HG03432 (cell line): Measurements from ENCODE around the gene AGBL4.
"Not testable (repeated sequence)": the region's sequence is repeated elsewhere in the genome, so short reads cannot be mapped to it uniquely, and the experiment has no call there.

Source experiments
- ATAC-seq: cut with Tn5 transposase; IDR thresholded peaks from one replicate; pipeline ENCODE4 v1.9.1; 2021; ENCODE audit warnings: mild to moderate bottlenecking, moderate library complexity; ENCODE audit not compliant: unreplicated experiment

AGBL4 gene

DNA sequence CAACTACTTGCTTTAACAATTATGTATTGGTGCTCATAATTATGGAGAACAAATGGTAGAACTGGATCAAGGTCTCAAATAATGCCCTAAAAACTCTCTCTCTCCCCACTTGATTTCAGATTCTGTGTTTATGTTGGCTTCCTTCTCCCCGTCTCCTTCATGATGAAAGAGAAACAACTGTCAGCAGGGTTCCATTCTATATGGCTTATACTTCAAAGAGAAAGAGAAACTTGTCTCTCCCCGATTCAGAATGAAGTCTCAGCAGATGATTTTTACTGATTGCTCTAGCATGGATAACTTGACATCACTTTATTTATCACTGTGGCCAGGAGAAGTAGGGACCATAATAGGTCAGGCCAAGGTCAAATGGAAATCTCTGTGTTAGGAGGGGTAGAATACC, 575.6 kb downstream of the AGBL4 start:
- no peak for ATAC-seq

DNA sequence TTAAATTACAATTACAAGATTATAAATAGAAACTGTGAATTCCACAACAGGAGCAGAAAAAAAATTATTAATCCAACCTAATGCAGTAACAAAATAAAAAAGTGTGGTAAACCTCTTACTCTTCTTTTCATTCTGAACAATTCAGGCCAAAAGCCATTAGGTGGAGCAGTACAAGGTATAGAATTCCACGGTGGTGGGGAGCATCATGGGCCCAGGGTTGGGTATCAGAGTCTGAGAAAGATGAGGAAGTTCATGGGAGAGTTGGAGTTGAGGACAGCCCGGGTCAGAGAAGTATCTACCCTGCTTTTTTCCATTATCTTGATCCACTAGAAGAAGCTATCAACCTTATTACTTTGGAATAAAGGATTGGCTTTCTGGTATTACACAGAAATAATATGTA, 586.9 kb downstream of the AGBL4 start:
- ATAC-seq = no peak

DNA sequence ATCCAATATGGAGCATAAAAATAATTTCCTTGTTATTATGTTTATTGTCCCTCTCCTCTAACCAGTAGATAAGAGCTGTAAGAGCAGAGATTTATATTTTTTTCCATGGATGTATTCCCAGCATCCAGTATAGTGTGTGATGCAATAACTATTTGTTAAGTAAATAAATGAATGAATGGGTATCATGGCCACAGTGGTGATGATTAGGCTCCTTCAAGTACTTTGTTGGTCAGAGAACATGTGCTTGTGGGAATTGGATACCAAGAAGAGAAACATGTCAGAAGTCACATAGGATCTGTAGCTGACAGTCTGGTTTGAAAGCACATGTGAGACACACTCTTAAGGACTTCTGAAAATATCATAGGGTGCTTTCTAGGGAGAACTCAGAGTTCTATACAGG, 588.5 kb downstream of the AGBL4 start:
- no peak for ATAC-seq

DNA sequence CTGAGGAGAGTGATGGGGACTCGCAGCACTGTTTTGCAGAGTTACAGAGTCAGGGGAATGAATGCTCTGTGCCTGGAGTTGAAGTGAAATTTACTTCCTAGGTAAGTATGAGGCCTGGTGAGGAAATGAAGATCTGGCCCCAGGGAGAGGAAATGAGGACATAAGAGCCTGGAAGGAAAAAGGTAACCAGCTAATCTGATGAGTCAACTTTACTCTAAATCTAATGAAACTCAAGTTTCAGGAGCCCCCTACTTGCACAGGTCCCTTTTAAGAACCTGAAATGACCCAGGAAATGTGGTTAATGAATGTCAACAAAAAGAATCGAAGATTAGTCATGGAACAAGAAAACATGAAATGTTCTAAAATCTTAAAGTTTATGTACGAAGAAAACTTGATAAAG, 599.0 kb downstream of the AGBL4 start:
- ATAC-seq = no peak

DNA sequence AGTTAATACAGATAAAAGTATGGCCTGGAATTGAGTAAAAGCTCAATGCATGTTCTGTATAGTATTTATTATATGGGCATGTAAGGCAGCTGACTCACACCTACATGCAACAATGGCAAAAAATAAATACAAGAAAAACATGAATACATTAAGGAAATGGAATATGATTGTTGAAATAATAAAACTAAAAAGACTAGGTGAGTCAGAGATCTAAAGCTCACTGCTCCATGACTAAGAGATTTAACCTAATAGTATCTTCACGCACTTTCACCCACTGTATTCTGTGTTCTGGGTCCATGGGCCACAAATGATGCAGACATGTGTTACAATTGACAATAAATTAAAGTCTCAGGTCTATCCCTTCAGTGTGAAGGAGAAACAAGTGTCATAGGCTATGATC, 607.0 kb downstream of the AGBL4 start:
- no peak for ATAC-seq

DNA sequence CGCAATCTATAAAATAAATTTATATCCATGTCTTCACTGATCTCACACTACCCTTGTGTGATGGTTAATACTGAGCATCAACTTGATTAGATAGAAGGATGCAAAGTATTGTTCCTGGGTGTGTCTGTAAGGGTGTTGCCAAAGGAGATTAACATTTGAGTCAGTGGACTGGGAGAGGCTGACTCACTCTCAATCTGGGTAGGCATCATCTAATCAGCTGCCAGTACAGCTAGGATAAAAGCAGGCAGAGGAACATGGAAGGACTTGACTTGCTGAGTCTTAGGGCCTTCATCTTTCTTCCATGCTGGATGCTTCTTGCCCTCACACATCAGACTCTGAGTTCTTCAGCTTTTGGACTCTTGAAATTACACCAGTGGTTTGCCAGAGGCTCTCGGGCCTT, 615.4 kb downstream of the AGBL4 start:
- ATAC-seq = no peak

DNA sequence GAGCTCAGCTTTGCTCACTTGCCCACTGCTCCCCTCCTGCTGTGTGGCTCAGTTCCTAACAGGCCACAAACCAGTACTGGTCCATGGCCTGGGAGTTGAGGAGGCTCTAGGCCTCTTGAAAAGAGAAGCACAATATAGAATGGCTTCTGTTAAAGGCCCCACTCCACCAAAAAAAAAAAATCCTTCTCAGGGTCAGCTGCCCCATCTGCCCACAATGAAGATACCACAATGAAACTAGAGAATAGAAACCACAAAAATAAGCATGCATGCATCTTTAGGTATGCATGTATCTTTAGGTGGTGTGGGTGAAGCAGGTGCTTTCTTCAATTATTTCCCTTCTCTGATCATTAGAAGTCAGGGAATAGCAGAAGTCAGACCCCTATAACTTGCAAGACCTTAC, 626.7 kb downstream of the AGBL4 start:
- ATAC-seq = no peak

DNA sequence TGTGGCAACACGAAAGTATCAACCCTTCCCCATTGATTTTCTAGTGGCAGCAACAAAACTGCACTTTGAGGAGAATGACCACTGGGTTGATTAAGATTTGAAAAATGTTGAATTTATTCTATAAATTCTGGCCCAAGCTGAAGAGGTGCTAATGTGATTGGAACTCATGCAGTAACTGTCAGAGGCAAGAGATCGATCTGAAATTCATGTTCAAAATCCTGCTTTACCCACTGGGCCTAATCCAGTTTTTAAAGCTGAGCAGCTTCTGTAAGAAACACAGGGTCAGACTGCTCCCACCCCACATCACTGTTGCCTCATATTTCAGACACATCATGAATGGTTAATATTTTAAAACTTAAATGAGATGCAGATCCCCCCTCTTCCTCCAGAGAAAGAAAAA, 629.6 kb downstream of the AGBL4 start:
- no peak for ATAC-seq

DNA sequence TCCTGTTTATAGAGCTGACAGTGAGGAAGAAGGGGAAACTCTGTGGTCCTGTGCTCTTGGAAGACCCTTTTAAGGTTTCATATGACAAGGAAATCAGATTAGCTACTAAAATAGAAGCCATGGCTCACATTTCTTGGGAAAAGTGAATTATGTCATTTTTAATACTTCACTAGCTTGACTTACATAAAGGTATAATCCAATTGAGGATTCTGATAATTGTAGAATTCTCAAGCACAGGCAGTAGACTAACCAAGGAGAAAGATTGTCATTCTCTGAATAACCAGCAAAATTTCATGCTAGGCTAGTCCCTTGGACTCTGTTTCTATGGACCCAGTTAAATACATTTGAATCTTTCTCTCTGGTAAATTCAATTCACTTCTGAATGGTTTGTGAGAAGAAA, 634.1 kb downstream of the AGBL4 start:
- ATAC-seq = no peak

DNA sequence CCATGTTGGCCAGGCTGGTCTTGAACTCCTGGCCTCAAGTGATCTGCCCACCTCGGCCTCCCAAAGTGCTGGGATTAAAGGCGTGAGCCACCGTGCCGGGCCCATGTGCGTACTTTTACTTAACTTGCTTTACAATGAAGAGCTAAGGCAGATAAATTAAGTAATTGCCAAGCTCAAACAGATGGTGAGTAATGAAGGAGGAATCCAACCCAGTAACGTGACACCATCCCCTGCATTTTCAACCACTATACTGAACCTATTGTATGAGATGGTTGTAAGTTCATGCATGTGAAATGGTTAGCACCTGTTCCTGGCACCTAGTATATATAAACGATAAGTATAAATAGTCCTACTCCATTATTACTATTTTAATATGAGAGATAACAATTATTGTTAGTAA, 659.1 kb downstream of the AGBL4 start:
- no peak for ATAC-seq

DNA sequence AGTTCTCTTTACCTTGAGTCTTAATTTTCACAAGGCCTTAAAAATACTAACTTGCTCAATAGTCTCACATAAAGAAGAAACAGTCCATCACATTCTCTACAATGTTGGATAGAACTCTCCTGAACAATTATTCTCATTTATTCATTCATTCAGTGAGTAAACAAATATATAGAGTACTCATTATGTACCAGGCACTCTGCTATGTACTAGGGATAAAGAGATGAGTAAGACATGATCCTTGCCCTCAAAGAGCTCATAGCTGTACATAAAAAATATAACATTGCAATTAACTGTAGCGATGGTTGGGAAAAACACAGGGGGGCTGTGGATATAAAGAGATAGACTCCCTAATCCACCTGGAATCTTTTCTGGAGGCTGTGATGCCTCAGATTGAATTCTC, 660.1 kb downstream of the AGBL4 start:
- ATAC-seq = no peak

DNA sequence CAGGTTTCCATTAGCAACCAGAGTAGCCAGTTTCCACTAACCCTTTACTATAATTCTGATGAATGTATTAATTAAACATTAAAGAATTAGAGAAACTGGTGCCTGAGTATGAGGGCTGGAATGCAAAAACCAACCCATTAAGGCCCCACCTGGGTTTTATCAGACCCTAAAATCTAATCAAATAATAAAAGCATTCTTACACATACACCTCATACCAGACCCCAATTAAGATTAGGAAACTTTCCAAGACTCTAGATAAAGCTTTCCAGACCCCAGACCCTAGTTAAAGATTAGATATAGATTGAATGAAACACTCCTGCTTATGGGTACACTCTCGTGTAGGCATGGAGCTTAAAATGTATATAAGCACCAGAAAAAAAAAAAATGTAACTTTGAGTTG, 665.7 kb downstream of the AGBL4 start:
- no peak for ATAC-seq

DNA sequence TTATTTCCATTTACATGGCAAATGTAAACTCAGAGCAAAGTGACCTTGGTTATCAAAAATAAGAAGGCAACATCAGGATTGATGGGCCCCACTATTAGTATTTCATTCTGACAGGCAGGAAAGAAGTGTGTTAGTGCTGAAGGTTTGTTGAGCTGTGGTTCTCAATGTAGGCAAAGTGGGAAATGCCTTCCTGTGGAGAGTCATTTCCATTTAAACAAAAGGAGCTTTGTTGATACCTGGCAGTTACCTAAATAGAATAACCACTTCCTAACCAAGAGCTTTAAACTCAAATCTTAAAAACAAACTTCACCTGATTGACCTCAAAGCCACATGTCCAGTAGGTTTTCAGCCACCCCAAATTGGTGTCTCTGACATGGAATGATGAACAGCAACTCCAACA, 667.2 kb downstream of the AGBL4 start:
- ATAC-seq = no peak

DNA sequence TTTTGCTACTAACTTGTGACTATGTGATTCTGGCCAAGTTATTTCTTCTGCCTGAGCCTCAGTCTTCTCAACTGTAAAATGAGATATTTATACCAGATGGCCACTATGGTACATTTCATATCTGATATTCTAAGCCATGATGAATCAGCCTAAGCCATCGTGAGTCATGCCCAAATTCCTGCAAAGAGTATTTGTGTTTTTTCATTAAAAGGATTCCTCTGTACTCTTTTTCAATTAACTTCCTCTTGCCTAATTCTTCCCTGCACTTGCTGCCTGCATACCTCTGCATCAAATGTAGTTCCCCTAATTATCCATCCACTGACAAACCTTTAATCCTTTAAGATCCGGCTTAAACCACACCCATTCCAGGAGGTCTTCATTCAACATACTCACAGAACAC, 672.0 kb downstream of the AGBL4 start:
- no peak for ATAC-seq

DNA sequence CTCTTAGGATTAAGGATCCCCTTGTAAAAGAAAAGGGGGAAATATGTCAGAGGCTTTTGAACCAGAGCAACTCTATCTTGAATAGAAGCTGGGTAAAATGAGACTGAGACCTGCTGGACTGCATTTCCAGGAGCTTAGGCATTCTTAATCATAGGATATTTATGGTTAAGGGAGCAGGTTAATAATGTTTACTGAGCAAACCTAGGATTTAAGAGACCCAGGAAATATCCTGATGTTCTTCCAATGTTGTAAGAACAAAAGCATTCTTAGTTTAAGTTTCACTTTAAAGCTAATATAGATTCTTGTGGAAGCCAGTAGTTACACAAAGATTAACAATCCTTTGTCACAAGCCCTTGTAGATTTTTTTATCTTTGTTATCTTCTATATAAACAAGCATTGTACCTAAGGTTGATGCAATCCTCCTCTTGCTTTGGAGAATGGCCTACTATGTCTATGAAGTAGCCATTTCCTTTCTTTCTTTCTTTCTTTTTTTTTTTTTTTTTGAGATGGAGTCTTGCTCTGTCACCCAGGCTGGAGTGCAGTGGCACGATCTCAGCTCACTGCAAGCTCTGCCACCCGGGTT, 676.9 kb downstream of the AGBL4 start:
- ATAC-seq = no peak

DNA sequence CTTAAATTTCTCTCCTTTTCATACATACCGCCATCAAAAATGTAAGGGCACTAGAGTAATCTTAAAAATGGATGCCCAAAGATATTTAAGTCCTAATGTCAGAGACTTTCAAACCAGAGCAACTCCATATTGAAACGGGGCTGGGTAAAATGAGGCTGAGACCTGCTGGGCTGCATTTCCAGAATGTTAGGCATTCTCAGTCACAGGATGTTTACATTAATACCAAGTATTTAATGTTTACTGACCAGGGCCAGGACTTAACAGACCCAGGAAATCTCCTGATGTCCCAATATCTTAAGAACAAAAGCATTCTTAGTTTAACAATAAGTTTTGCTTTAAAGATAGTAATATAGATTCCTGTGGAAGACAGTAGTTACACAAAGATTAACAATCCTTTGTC, 683.2 kb downstream of the AGBL4 start:
- no peak for ATAC-seq

DNA sequence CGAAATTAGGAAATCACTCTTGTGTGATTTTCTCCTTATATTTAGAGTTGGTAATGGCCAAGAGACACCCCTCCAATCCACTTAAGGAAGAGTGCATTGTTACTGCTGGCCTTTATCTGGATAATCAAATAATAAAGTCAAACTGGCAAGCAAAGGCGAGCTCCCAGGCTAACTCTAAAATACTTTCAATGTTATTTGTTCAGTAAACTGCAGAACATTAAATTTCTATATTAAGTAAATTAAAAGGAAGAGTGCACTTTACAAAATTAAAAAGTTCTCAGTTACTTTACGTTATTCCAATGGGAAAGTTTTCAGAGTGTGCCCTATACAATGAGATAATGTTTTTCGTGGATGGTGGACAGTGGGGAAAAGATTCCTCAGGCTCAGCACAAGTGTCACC, 684.7 kb downstream of the AGBL4 start:
- no peak for ATAC-seq

DNA sequence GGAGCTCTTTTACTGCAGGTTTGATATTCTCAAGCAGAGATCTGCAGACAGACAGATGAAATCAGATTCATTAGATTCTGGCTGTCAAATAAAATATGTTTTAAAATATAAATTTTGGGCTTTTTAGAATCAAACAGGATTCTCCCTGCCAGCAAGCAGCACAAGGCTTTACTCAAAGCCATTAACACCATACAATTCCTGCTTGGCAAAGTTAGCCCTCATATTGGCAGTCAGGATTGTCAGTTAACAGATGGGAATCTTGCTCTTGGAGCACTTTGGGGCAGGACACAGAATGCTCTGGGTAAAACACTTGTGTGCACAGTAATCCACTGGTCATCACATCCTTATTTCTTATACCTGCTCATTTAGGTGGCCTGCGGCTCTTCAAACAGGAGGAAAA, 686.5 kb downstream of the AGBL4 start:
- no peak for ATAC-seq

DNA sequence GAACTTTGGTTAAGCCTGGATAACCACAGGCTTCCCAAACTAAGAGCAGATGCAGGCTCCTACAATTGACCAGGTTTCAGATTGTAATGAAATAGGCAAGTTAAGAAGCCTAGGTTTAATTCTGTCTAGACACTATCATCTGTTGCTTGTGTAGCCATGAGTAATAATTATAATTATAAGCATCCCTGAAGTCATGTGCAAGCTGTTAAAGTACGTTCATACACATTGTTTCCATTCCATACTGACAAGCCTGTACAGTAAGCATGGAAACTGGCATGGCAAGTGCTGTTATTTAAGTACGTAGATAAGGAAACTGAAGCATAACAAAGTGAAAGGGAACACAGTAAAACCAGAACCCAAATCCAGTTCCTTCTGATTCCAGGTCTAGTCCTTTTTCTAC, 689.8 kb downstream of the AGBL4 start:
- no peak for ATAC-seq

DNA sequence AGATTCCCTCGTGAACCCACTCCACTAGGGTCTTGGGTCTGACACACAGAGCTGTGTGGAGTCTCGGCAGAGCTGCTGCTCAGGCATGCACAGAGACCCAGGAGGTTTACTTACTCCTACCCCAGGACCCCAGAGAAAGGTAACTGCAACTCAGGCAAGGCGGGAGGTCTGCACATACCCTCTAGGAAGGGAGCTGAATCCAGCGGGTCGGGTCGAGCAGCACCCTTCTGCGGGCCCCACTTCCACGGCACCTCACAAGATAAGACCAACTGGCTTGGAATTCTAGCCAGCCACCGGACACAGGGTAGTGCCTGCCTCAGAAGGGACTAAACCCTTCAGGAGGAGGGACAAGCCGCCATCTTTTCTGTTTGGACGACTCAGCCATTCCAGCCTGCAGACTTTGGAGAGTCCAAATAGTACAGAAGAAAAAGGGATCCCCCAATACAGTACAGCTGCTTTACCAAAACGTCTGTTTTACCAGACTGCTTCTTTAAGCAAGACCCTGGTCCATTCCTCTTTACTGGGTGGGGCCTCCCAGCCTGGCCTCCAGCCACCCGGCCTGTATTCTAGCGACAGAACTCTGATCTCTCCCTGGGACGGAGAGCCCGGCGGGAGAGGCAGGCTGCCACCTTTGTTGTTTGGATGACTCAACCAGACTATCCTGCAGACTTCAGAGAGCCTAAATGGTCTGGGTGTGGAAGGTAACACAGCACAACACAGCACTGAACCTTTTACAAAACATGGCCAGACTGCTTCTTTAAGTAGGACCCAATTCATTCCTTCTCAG, 692.5 kb downstream of the AGBL4 start:
- no peak for ATAC-seq

DNA sequence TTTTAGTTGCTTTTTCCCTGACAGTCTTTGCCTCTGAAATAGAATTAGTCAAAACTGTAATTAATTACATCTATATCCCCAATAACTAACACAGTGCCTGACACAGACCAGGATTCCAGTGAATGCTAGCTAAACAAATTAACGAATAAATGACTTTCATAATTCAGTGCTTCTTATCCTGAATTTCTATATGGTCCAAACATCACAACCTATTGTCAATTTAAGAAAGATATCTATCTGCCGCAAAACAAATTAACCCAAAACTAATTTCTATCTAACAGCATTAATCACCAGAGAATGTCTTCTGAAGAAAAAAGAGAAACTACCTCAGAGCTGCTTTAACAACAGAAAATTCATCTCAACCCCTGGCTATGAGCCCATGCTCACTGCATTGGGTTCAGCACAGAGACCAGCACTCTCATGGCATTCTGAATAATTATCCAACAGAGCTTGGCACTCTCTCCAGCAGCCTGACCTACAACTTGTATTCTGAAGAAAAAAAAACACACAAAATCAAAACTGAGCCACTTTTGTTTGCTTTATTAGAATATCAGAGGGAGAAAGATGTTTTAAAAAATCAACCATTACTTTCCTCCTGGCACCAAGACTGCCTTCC, 699.7 kb downstream of the AGBL4 start:
- ATAC-seq = no peak

DNA sequence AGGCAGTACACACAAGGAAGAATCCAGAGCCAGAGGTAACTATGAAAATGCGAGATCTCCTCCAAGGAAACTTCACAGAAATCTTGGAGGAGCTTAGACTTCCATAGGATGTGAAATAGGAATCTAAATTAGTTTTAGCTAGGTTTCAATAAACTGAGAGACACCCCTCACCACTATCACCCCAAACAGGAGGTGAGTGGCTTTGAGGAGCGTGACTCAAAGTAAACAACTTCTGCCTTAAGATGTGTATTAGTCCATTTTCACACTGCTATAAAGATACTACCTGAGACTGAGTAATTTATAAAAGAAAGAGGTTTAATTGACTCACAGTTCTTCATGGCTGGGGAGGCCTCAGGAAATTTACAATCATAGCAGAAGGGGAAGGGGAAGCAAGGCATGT, 703.3 kb downstream of the AGBL4 start:
- not testable (repeated sequence) for ATAC-seq
